HEK293 (cell line): Measurements from ENCODE around the gene GPALPP1.

Experiments used
- CTCF ChIA-PET: fragments of 350-600 bp; formaldehyde crosslinking; extraction: SDS; loops from one replicate; lab custom pipeline; 2021; ENCODE audit warnings: antibody characterized with exemption; lab: Yijun Ruan, JAX
- POLR2A ChIA-PET: fragments of 300-600 bp; formaldehyde crosslinking; extraction: SDS; loops from one replicate; lab custom pipeline; 2020; ENCODE audit warnings: antibody characterized with exemption, inconsistent platforms; lab: Yijun Ruan, JAX
- H3K27ac ChIP-seq: fragments of 200-500 bp; sonication (Bioruptor generic); 2 replicates; pipeline ENCODE4 v1.5.1; 2014; ENCODE audit warnings: low read depth, low read length, control low read depth, inconsistent platforms; ENCODE audit errors: extremely low read depth
- H3K36me3 ChIP-seq, 2 experiments: fragments of 200-500 bp in 1 of 2; sonication (Bioruptor generic) in 1 of 2; 1 replicate in 1 of 2; 2 replicates in 1 of 2; pipeline ENCODE4 v1.5.1; 2014 to 2017; ENCODE audit warnings: inconsistent platforms in 2 of 2, low read length in 2 of 2; ENCODE audit not compliant: control insufficient read depth in 2 of 2, insufficient read depth in 1 of 2
- H3K4me1 ChIP-seq: fragments of 200-500 bp; sonication (Bioruptor generic); 2 replicates; pipeline ENCODE4 v1.5.1; 2014; ENCODE audit warnings: mild to moderate bottlenecking, low read length, inconsistent platforms; ENCODE audit not compliant: control insufficient read depth, insufficient read depth
- H3K4me3 ChIP-seq: 2 replicates; pipeline ENCODE4 v1.5.1; 2011; ENCODE audit warnings: low read depth, mild to moderate bottlenecking, control low read depth, low read length, moderate library complexity
- H3K9me3 ChIP-seq: fragments of 200-500 bp; sonication (Bioruptor generic); 2 replicates; pipeline ENCODE4 v1.5.1; 2014; ENCODE audit warnings: low read depth, low read length, inconsistent platforms; ENCODE audit not compliant: control insufficient read depth, insufficient read depth
- ATF2 ChIP-seq: fragments of 450-650 bp; formaldehyde crosslinking; IDR thresholded peaks from 2 replicates; pipeline ENCODE4 v1.5.1; 2016; ENCODE audit warnings: missing biosample characterization, missing genetic modification characterization, low read depth
- BCL11A ChIP-seq: fragments of 450-650 bp; formaldehyde crosslinking; IDR thresholded peaks from 2 replicates; pipeline ENCODE4 v1.5.1; 2016; ENCODE audit warnings: low read depth, missing biosample characterization, missing genetic modification characterization
- FEZF1 ChIP-seq: fragments of 450-650 bp; formaldehyde crosslinking; IDR thresholded peaks from 2 replicates; pipeline ENCODE4 v1.5.1; 2016; ENCODE audit warnings: missing biosample characterization, missing genetic modification characterization
- GLI2 ChIP-seq: fragments of 450-650 bp; formaldehyde crosslinking; IDR thresholded peaks from 2 replicates; pipeline ENCODE4; 2017; ENCODE audit warnings: missing biosample characterization, missing genetic modification characterization, low read depth, borderline replicate concordance
- GLI4 ChIP-seq: fragments of 450-650 bp; formaldehyde crosslinking; IDR thresholded peaks from 2 replicates; pipeline ENCODE4 v1.5.1; 2016; ENCODE audit warnings: missing biosample characterization, missing genetic modification characterization
- HOXD13 ChIP-seq: sonication (generic); formaldehyde crosslinking; IDR thresholded peaks from 2 replicates; pipeline ENCODE4 v1.8.0; 2022; ENCODE audit warnings: missing genetic modification reagents, borderline replicate concordance
- KLF7 ChIP-seq: fragments of 450-650 bp; formaldehyde crosslinking; IDR thresholded peaks from 2 replicates; pipeline ENCODE4 v1.5.1; 2016; ENCODE audit warnings: missing biosample characterization, missing genetic modification characterization, borderline replicate concordance
- MZF1 ChIP-seq: fragments of 450-650 bp; formaldehyde crosslinking; IDR thresholded peaks from 2 replicates; pipeline ENCODE4 v1.5.1; 2017; ENCODE audit warnings: missing biosample characterization, missing genetic modification characterization, borderline replicate concordance
- OVOL3 ChIP-seq: fragments of 450-650 bp; formaldehyde crosslinking; IDR thresholded peaks from 2 replicates; pipeline ENCODE4 v1.5.1; 2016; ENCODE audit warnings: missing biosample characterization, missing genetic modification characterization
- RBAK ChIP-seq: fragments of 450-650 bp; formaldehyde crosslinking; IDR thresholded peaks from 2 replicates; pipeline ENCODE4 v1.5.1; 2016; ENCODE audit warnings: missing biosample characterization, missing genetic modification characterization
- SALL2 ChIP-seq: fragments of 450-650 bp; formaldehyde crosslinking; IDR thresholded peaks from 2 replicates; pipeline ENCODE4 v1.5.0; 2017; ENCODE audit warnings: missing biosample characterization, mild to moderate bottlenecking, missing genetic modification characterization, borderline replicate concordance
- ZFP41 ChIP-seq: fragments of 450-650 bp; formaldehyde crosslinking; IDR thresholded peaks from 2 replicates; pipeline ENCODE4 v1.5.1; 2016; ENCODE audit warnings: missing biosample characterization, missing genetic modification characterization, borderline replicate concordance
- ZNF132 ChIP-seq: fragments of 450-650 bp; formaldehyde crosslinking; IDR thresholded peaks from 2 replicates; pipeline ENCODE4 v1.5.1; 2017; ENCODE audit warnings: missing biosample characterization, missing genetic modification characterization, borderline replicate concordance
- ZNF138 ChIP-seq: fragments of 450-650 bp; formaldehyde crosslinking; IDR thresholded peaks from 2 replicates; pipeline ENCODE4 v1.5.1; 2016; ENCODE audit warnings: missing biosample characterization, missing genetic modification characterization, borderline replicate concordance
- ZNF18 ChIP-seq: fragments of 450-650 bp; formaldehyde crosslinking; IDR thresholded peaks from 2 replicates; pipeline ENCODE4 v1.5.1; 2016; ENCODE audit warnings: missing biosample characterization, missing genetic modification characterization
- ZNF23 ChIP-seq: fragments of 450-650 bp; formaldehyde crosslinking; IDR thresholded peaks from 2 replicates; pipeline ENCODE4 v1.5.1; 2016; ENCODE audit warnings: missing biosample characterization, missing genetic modification characterization, borderline replicate concordance
- ZNF311 ChIP-seq: fragments of 450-650 bp; formaldehyde crosslinking; IDR thresholded peaks from 2 replicates; pipeline ENCODE4 v1.5.1; 2017; ENCODE audit warnings: missing biosample characterization, missing genetic modification characterization, borderline replicate concordance
- ZNF37A ChIP-seq: fragments of 450-650 bp; IDR thresholded peaks from 2 replicates; pipeline ENCODE4 v1.5.1; 2018; ENCODE audit warnings: missing biosample characterization, missing genetic modification characterization
- ZNF391 ChIP-seq: fragments of 450-650 bp; formaldehyde crosslinking; IDR thresholded peaks from 2 replicates; pipeline ENCODE4 v1.5.1; 2016; ENCODE audit warnings: low read depth, missing biosample characterization, missing genetic modification characterization, borderline replicate concordance
- ZNF416 ChIP-seq: fragments of 450-650 bp; formaldehyde crosslinking; IDR thresholded peaks from 2 replicates; pipeline ENCODE4 v1.5.1; 2016; ENCODE audit warnings: missing biosample characterization, missing genetic modification characterization
- ZNF510 ChIP-seq: fragments of 450-650 bp; formaldehyde crosslinking; IDR thresholded peaks from 2 replicates; pipeline ENCODE4 v1.5.1; 2018; ENCODE audit warnings: mild to moderate bottlenecking, missing genetic modification characterization, missing biosample characterization; ENCODE audit not compliant: insufficient replicate concordance
- ZNF529 ChIP-seq: fragments of 450-650 bp; formaldehyde crosslinking; IDR thresholded peaks from 2 replicates; pipeline ENCODE4 v1.5.1; 2017; ENCODE audit warnings: missing genetic modification characterization, missing biosample characterization; ENCODE audit not compliant: insufficient replicate concordance
- ZNF610 ChIP-seq: fragments of 450-650 bp; formaldehyde crosslinking; IDR thresholded peaks from 2 replicates; pipeline ENCODE4 v1.5.1; 2016; ENCODE audit warnings: missing biosample characterization, missing genetic modification characterization, borderline replicate concordance
- ZNF629 ChIP-seq: fragments of 450-650 bp; formaldehyde crosslinking; IDR thresholded peaks from 2 replicates; pipeline ENCODE4 v1.5.1; 2017; ENCODE audit warnings: missing biosample characterization, missing genetic modification characterization
- ZNF664 ChIP-seq: fragments of 450-650 bp; formaldehyde crosslinking; IDR thresholded peaks from 2 replicates; pipeline ENCODE4 v1.5.1; 2016; ENCODE audit warnings: missing biosample characterization, missing genetic modification characterization
- ZNF768 ChIP-seq: fragments of 450-650 bp; formaldehyde crosslinking; IDR thresholded peaks from 2 replicates; pipeline ENCODE4 v1.5.1; 2018; ENCODE audit warnings: missing biosample characterization, mild to moderate bottlenecking, missing genetic modification characterization
- TF ChIP-seq, protein P1 (sequence below): fragments of 450-650 bp; formaldehyde crosslinking; IDR thresholded peaks from 2 replicates; pipeline ENCODE4 v1.5.1; 2016; ENCODE audit warnings: missing biosample characterization, missing genetic modification characterization, borderline replicate concordance

Gene GPALPP1

DNA sequence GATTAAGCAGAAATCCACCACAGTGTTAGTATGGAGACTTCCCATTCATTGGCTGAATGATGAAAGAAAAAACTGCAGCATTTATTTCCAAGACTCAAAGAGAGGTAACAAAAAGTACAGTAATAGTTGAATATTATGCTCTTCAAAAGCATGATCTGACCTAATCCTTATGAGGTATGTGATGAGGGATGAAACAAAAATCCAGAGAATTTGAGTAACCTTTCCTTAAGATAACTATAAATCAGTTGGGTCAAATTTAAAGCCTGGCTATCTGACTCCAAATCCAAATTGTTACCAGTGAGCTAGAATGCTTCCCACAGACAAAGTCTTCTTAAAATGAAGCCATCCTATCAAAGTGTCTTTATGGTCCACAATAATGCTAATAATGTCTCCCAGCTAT lies 38.2 kb upstream of the GPALPP1 start:
- H3K4me1 ChIP-seq, result no peaks in the 10 kb centered on the region
- no peaks in the 10 kb centered on the region for H3K9me3 ChIP-seq
- no peak overlapping the region for H3K27ac ChIP-seq
- H3K36me3 ChIP-seq, result peaks cover 0 to 3% of the 10 kb centered on the region in 2 experiments; a peak in 2 of 3 replicates
- H3K4me3 ChIP-seq, result no peak overlapping the region
- ChIA-PET CTCF (interaction anchor here (1.5 kb wide), 1 partner anchor 19 kb away, joined by 3 read pairs; no protein-coding TSS in a partner anchor), POLR2A (no interaction called here)
- TF ChIP-seq KLF7 (tag by site-specific recombination) (no peak), ZNF391 (tag by site-specific recombination) (no peak), ZNF23 (tag by site-specific recombination) (no peak), ZNF37A (tag by site-specific recombination) (no peak), GLI4 (no peak), ZNF664 (tag by site-specific recombination) (no peak), ZNF510 (tag by site-specific recombination) (no peak), GLI2 (tag by site-specific recombination) (no peak), ZNF311 (tag by site-specific recombination) (no peak), ZNF138 (tag by site-specific recombination) (no peak)

DNA sequence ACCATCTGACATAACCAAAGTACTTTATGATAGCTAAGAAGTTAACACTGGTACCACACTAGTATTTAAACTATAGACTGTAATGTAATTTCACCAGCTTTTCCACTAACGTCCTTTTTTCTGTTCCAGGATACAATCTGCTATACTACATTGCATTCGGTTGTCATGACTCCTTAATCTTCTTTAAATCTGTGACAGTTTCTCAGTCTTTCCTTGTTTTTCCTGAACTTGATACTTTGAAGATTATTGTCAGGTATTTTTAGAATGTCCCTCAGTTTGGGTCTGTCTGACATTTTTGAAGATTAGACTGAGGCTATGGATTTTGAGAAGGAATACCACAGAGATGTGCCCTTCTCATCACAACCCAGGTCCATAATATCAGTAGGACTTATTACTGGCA lies 36.7 kb upstream of the GPALPP1 start:
- TF ChIP-seq, protein P1, sequence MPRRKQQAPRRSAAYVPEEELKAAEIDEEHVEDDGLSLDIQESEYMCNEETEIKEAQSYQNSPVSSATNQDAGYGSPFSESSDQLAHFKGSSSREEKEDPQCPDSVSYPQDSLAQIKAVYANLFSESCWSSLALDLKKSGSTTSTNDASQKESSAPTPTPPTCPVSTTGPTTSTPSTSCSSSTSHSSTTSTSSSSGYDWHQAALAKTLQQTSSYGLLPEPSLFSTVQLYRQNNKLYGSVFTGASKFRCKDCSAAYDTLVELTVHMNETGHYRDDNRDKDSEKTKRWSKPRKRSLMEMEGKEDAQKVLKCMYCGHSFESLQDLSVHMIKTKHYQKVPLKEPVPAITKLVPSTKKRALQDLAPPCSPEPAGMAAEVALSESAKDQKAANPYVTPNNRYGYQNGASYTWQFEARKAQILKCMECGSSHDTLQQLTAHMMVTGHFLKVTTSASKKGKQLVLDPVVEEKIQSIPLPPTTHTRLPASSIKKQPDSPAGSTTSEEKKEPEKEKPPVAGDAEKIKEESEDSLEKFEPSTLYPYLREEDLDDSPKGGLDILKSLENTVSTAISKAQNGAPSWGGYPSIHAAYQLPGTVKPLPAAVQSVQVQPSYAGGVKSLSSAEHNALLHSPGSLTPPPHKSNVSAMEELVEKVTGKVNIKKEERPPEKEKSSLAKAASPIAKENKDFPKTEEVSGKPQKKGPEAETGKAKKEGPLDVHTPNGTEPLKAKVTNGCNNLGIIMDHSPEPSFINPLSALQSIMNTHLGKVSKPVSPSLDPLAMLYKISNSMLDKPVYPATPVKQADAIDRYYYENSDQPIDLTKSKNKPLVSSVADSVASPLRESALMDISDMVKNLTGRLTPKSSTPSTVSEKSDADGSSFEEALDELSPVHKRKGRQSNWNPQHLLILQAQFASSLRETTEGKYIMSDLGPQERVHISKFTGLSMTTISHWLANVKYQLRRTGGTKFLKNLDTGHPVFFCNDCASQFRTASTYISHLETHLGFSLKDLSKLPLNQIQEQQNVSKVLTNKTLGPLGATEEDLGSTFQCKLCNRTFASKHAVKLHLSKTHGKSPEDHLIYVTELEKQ (tag by site-specific recombination), result no peak
- TF ChIP-seq OVOL3 (tag by site-specific recombination), result no peak
- no peak for TF ChIP-seq ZFP41 (tag by site-specific recombination)
- no peak overlapping the region for H3K27ac ChIP-seq
- no peak overlapping the region for H3K4me3 ChIP-seq
- ChIA-PET POLR2A (no interaction called here), CTCF (no interaction called here)
- H3K4me1 ChIP-seq, result no peaks in the 10 kb centered on the region
- peaks cover 0 to 3% of the 10 kb centered on the region in 2 experiments; a peak in 2 of 3 replicates for H3K36me3 ChIP-seq
- no peaks in the 10 kb centered on the region for H3K9me3 ChIP-seq

DNA sequence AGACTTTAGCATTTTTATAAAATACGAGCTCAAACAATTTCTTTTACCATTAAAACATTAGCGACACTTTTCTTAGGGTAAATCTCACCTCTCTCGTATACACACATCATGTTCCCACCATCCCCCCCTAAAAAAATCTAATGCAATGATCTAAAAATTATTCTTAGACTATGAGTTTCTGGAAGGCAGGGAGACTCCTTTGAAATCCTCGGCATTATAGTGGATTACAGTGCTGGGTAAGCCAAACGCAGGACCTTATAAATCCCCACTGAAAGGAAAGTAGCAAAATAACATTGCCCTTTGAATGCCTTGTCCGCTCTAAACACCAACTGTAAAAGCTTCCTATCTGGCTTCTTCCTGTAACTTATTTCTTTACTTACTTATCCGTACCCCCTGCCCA lies 35.1 kb upstream of the GPALPP1 start:
- H3K9me3 ChIP-seq, result no peaks in the 10 kb centered on the region
- POLR2A ChIA-PET, result no interaction called here
- no peak overlapping the region for H3K4me3 ChIP-seq
- CTCF ChIA-PET, result no interaction called here
- peaks cover 0 to 9% of the 10 kb centered on the region in 2 experiments; a peak in 2 of 3 replicates for H3K36me3 ChIP-seq
- H3K27ac ChIP-seq, result no peak overlapping the region
- H3K4me1 ChIP-seq, result no peaks in the 10 kb centered on the region
- TF ChIP-seq ZNF768 (tag by site-specific recombination) (no peak), RBAK (no peak), MZF1 (no peak), ATF2 (tag by site-specific recombination) (no peak), HOXD13 (CRISPR knock-in tag) (no peak), ZNF416 (no peak), ZNF529 (no peak), BCL11A (no peak), SALL2 (tag by site-specific recombination) (no peak), ZNF132 (tag by site-specific recombination) (no peak), FEZF1 (tag by site-specific recombination) (no peak), ZNF610 (no peak), ZNF18 (tag by site-specific recombination) (no peak), ZNF629 (tag by site-specific recombination) (no peak)
